Heart left ventricle (tissue), 16 donors: ENCODE data around the gene TREH. TPM values are rescaled to one million over a fixed set of nuclear protein-coding genes. Genes with fewer than 3 reads are reported as not detected.

ENCODE experiments used
- ATAC-seq, 4 donors: fragments of 200-7000 bp; cut with Tn5 transposase; one replicate each; pipeline ENCODE4 v1.9.1; 2020 to 2022; ENCODE audit warnings: moderate library complexity in 4 of 4, mild to moderate bottlenecking in 3 of 4, moderate number of reproducible peaks in 1 of 4
- DNase-seq, 5 donors: peaks; one replicate each; pipeline ENCODE4 v3.0.0-alpha.2; 2020
- H3K27ac ChIP-seq, 12 donors: fragments of 200-600 bp; sonication (generic) in 4 of 12; one replicate each; pipeline versions ENCODE4 v1.5.0 to v1.8.0; 2016 to 2022; ENCODE audit warnings: mild to moderate bottlenecking in 2 of 12
- H3K27me3 ChIP-seq, 9 donors: fragments of 200-600 bp; sonication (generic) in 2 of 9; one replicate each; pipeline versions ENCODE4 v1.5.1 to v1.8.0; 2016 to 2022; ENCODE audit warnings: mild to moderate bottlenecking in 3 of 9
- H3K36me3 ChIP-seq, 9 donors: fragments of 200-600 bp; sonication (generic) in 2 of 9; one replicate each; pipeline versions ENCODE4 v1.5.0 to v1.8.0; 2018 to 2022; ENCODE audit warnings: mild to moderate bottlenecking in 2 of 9
- H3K4me1 ChIP-seq, 12 donors: fragments of 200-600 bp; sonication (generic) in 4 of 12; one replicate each; pipeline versions ENCODE4 v1.5.0 to v1.8.0; 2016 to 2022; ENCODE audit warnings: mild to moderate bottlenecking in 3 of 12
- H3K4me3 ChIP-seq, 12 donors: fragments of 200-600 bp; sonication (generic) in 4 of 12; one replicate each; pipeline versions ENCODE4 v1.5.0 to v1.8.0; 2017 to 2022; ENCODE audit warnings: mild to moderate bottlenecking in 9 of 12, moderate library complexity in 4 of 12
- H3K9me3 ChIP-seq, 12 donors: fragments of 200-600 bp; sonication (generic) in 4 of 12; one replicate each; pipeline versions ENCODE4 v1.5.0 to v1.8.0; 2016 to 2022; ENCODE audit warnings: mild to moderate bottlenecking in 1 of 12
- POLR2A ChIP-seq, 2 donors: fragments of 450-650 bp; IDR thresholded peaks; one replicate each; pipeline ENCODE4 v1.6.1; 2017; ENCODE audit warnings: antibody characterized with exemption in 2 of 2, mild to moderate bottlenecking in 2 of 2, moderate library complexity in 2 of 2
- WGBS, 4 donors: extraction: QIAGEN DNeasy Blood & Tissue Kit in 2 of 4; methylation state at CpG; one replicate each; pipeline versions ENCODE4 v1.1.5 to v1.1.7; 2013 to 2018; 5-methylcytosine and 5-hydroxymethylcytosine counted together
- intact Hi-C, 10 donors: fragments of 100-400 bp; cut with DNase I; formaldehyde crosslinking; loops; one replicate each; pipeline versions ENCODE4 v1.11.1 to v1.14.2; 2022
- polyA plus RNA-seq, 2 donors: library from polyadenylated mRNA; stranded (reverse); fragments of 200-250 nt; gene quantifications; one replicate each; pipeline ENCODE4 v1.2.3, GENCODE V29; 2013
- total RNA-seq, 9 donors: library from RNA; depleted of rRNA in 2 of 9; stranded (reverse); fragments of >200 nt in 2 of 9; fragmentation: NEBNext Ultra II Directional in 3 of 9; extraction: Animal tissue kit (Norgen Biotek cat#: 25700) in 3 of 9; gene quantifications; one replicate each; pipeline versions ENCODE4 v1.1.0 to v1.2.4, GENCODE V29; 2016 to 2023
- TF ChIP-seq, protein P1 (sequence below), 12 donors: fragments of 200-600 bp; sonication (generic) in 4 of 12; IDR thresholded peaks; one replicate each; pipeline versions ENCODE4 v1.5.0 to v1.8.0; 2018 to 2022; ENCODE audit warnings: antibody characterized with exemption in 12 of 12, mild to moderate bottlenecking in 5 of 12
- donor health status: ischemic (EF 13 %, LVEDD 7.1; RV severe dilation, severe dysfunction).
- donor health status: healthy with polysubstance abuse.
- donor health status: DM: no; HTN: yes; CAD: no.
- donor health status: DM: no; HTN: no; CAD: no.
- donor health status: ischemic (EF 25% LVEDD 6.9; RV normal size, moderate dysfunction).
- donor health status: ischemic (EF 25% LVEDD 5.7; RV mildly dilated, moderate dysfunction).
- donor health status: healthy.
- donor health status: DM: yes; HTN: yes; CAD: no.
- donor health status: ischemic (EF 35%, LVEDD 5.7; RV mildly dilated, moderate dysfunction).
- donor health status: nonischemic (EF 11% LVEDD 7.7; RV severe dilation, severe dysfunction).
- donor health status: DM: yes; HTN: yes; CAD: no.
- donor health status: PGD.
- donor health status: ischemic (EF 29% LVEDD 5.4; RV normal size, mild dysfunction).
- donor health status: nonischemic (EF 23%, LVEDD 6.1; RV moderate dilation, normal function).

The TREH gene
- total and polyA plus RNA-seq, 11 donors: 0.17 to 1.7 TPM; not detected in 9

DNA sequence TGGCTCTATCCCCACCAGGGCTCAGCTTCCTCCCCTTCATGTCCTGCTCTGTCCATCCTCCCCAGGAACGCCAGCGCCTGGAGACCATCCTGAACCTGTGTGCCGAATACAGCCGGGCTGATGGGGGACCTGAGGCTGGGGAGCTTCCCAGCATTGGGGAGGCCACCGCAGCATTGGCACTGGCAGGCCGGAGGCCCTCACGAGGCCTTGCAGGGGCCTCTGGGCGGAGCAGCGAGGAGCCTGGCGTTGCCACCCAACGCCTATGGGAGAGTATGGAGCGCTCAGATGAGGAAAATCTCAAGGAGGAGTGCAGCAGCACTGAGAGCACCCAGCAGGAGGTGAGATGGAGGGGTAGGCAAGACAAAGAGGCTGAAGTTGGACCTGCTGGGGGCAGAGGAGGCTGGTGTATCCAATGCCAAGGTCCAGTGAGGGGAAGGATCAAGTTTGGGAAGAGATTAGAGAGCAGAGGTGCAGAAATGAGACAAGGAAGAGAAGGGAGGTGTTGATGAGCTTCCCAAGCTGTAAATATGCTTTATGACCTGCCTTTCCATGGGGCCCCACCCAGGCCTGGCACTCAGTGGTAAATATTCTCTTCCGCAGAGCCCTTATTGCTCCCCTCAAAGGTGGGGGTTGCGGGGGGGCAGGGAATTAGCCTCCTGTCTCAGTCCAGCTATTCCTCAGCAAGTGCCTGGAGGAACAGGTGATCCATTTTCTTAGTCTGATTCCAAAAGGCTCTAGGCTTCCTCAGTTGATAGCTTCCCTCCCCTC, 48.1 kb downstream of the TREH start:
- ATAC-seq (no peak), DNase-seq (no peak)
- no peaks in the 10 kb centered on the region for H3K27me3 ChIP-seq
- TF ChIP-seq POLR2A (IDR thresholded peaks at IDR 0.05): no peak
- TF ChIP-seq, protein P1, sequence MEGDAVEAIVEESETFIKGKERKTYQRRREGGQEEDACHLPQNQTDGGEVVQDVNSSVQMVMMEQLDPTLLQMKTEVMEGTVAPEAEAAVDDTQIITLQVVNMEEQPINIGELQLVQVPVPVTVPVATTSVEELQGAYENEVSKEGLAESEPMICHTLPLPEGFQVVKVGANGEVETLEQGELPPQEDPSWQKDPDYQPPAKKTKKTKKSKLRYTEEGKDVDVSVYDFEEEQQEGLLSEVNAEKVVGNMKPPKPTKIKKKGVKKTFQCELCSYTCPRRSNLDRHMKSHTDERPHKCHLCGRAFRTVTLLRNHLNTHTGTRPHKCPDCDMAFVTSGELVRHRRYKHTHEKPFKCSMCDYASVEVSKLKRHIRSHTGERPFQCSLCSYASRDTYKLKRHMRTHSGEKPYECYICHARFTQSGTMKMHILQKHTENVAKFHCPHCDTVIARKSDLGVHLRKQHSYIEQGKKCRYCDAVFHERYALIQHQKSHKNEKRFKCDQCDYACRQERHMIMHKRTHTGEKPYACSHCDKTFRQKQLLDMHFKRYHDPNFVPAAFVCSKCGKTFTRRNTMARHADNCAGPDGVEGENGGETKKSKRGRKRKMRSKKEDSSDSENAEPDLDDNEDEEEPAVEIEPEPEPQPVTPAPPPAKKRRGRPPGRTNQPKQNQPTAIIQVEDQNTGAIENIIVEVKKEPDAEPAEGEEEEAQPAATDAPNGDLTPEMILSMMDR (IDR thresholded peaks at IDR 0.05): no peak
- H3K4me3 ChIP-seq: no peak overlapping the region
- peak overlapping the region in 1 of 12 donors; percentile 28 for H3K27ac ChIP-seq
- H3K4me1 ChIP-seq: peaks cover 0 to 90% (median 67%) of the 10 kb centered on the region in 12 donors
- WGBS, 4 donors: 93 to 96% (median 95%) methylated on average over 10 to 14 of the region's 14 CpGs
- peaks cover 8 to 100% (median 84%) of the 10 kb centered on the region in 9 donors for H3K36me3 ChIP-seq
- no peaks in the 10 kb centered on the region for H3K9me3 ChIP-seq
- intact Hi-C loops: no loop called here

DNA sequence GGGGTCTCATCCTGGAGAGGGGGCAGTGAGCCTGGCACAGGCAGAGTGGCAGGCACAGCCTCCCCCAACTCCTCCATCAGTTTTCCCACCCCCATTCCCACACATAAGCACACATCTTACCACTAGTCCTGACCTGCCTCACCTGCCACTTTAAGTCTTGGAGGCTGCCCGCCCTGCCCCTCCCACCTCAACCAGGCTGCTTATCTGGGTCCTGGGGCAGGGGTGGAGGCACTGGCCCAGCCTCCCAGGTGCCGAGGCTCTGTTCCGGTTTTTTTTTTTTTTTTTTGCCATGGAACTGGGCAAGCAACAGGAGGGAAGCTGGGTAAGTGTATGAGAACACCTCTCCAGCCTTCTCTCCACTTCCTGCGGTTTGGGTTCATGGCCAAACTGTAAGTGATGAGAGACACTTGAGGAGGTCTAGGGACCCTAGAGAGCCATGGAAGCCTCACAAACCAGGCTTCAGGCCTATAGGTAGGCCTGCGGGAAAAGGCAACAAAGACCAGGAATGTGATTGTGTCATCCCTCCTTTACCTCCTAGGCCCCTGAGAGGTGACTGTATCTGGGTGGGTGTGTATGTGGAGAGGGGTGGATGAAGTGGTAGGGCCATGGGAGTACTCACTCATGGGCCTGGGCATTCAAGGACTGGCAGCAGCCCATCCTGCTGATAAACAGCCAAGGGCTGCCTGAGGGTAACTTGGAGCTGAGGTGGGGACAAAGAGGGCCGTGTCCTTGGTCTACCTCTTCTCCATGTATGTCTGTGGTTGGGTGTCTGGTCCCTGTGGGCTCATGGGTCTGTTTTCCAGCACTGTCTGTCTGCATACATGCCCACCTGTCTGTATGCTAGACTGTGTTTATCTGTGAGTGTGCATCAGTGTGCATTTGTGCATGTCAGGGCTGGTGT, 49.4 kb downstream of the TREH start:
- Histone ChIP-seq H3K4me1 (peaks cover 0 to 92% (median 63%) of the 10 kb centered on the region in 12 donors), H3K4me3 (no peak overlapping the region), H3K27me3 (no peaks in the 10 kb centered on the region), H3K27ac (peak overlapping the region in 5 of 12 donors; percentile 4 to 73 (median 22)), H3K36me3 (peaks cover 8 to 100% (median 84%) of the 10 kb centered on the region in 9 donors), H3K9me3 (no peaks in the 10 kb centered on the region)
- ATAC-seq (peak in 3 of 4 donors; percentile 14 to 37 (median 19)), DNase-seq (peak in 1 of 5 donors; percentile 61)
- intact Hi-C loops: no loop called here
- TF ChIP-seq, protein P1 (IDR thresholded peaks at IDR 0.05): no peak
- 61 to 68% (median 63%) methylated on average over 5 to 6 of the region's 6 CpGs for WGBS, 4 donors

DNA sequence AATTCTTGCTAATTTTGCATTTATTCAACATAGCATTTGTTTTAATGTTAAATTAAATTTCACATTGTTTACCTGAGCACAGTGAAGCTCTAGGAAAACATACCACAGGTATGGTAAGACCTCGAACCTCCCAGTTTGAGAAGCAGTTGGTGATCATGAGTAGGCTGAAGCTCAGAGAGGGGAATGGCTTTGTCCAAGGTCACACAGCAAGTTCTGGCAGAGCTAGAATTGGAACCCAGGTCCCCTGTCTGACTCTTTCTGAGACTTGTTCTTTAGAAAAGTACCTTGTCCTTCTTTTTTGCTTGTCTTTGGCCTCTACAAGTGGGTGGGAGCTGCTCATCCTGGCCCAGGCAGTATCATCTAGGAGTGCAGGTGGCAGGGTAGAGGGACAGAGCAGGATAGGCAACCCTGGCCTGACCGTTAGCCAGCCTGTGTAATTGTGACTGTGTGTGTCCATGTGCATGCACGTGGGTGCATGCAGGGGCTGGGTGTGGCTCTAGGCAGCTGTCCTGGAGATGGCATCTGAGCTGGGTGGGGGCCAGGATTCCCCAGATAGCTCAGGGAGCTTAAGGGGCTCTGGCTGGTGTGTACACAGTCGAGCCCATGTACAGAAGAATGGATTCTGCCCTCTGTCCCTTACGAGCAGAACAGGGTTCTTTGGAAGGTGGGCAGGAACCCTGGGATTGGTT, 50.4 kb downstream of the TREH start:
- intact Hi-C loops: no loop called here
- peak overlapping the region in 9 of 12 donors; percentile 32 to 81 (median 63) for H3K27ac ChIP-seq
- WGBS, 4 donors: 49 to 66% (median 60%) methylated on average over 5 of the region's 5 CpGs
- DNase-seq: no peak
- peak in 1 of 4 donors; percentile 12 for ATAC-seq
- peaks cover 0 to 87% (median 57%) of the 10 kb centered on the region in 12 donors for H3K4me1 ChIP-seq
- TF ChIP-seq POLR2A (IDR thresholded peaks at IDR 0.05): no peak
- TF ChIP-seq, protein P1 (IDR thresholded peaks at IDR 0.05): no peak
- peaks cover 8 to 100% (median 90%) of the 10 kb centered on the region in 9 donors for H3K36me3 ChIP-seq
- H3K4me3 ChIP-seq: no peak overlapping the region
- H3K27me3 ChIP-seq: no peaks in the 10 kb centered on the region
- H3K9me3 ChIP-seq: no peaks in the 10 kb centered on the region
